SK-N-SH (cell line): ENCODE measurements around the gene PTPN23. TPM values are rescaled to one million over a fixed set of nuclear protein-coding genes. Genes with fewer than 3 reads are reported as not detected.

Experiments
- CTCF ChIA-PET: fragments of 300-600, 350-600 bp; formaldehyde crosslinking; extraction: SDS; loops from one replicate; lab custom pipeline; 2021; lab: Yijun Ruan, JAX
- POLR2A ChIA-PET: fragments of 350-600 bp; sonication (Branson Sonifier 250); formaldehyde crosslinking; extraction: SDS; loops from one replicate; lab custom pipeline; 2020; ENCODE audit warnings: antibody characterized with exemption, inconsistent platforms; lab: Yijun Ruan, JAX
- DNase-seq: peaks from one replicate; pipeline ENCODE4 v3.0.0; 2012
- H2AFZ ChIP-seq: fragments of 200-600 bp; sonication (generic); 2 replicates; pipeline ENCODE4 v1.8.1; 2016; ENCODE audit warnings: antibody characterized with exemption, mild to moderate bottlenecking, low read depth
- H3F3A ChIP-seq: fragments of 200-600 bp; sonication (generic); replicated peaks from 2 replicates; pipeline ENCODE3; 2016; ENCODE audit warnings: antibody characterized with exemption, mild to moderate bottlenecking; ENCODE audit not compliant: insufficient read depth
- H3K27ac ChIP-seq, 2 experiments: fragments of 200-500 bp in 1 of 2; fragments of 200-600 bp in 1 of 2; sonication (Bioruptor generic) in 1 of 2; sonication (generic), shearing (Covaris generic) in 1 of 2; 2 replicates each; pipeline versions ENCODE4 v1.5.1 to v1.6.1; 2014 to 2016; ENCODE audit warnings: low read depth in 2 of 2, inconsistent platforms in 1 of 2, low read length in 1 of 2, mild to moderate bottlenecking in 1 of 2, mixed read lengths in 1 of 2
- H3K27me3 ChIP-seq: fragments of 200-600 bp; sonication (generic), shearing (Covaris generic); 2 replicates; pipeline ENCODE4 v1.6.1; 2016; ENCODE audit warnings: mixed run types; ENCODE audit not compliant: insufficient read depth
- H3K36me3 ChIP-seq, 2 experiments: fragments of 200-500 bp in 1 of 2; fragments of 200-600 bp in 1 of 2; sonication (Bioruptor generic) in 1 of 2; sonication (generic) in 1 of 2; replicated peaks in 1 of 2; 2 replicates each; pipeline versions ENCODE3 to v1.5.1; 2014 to 2016; ENCODE audit warnings: low read length in 1 of 2, mild to moderate bottlenecking in 1 of 2; ENCODE audit not compliant: insufficient read depth in 2 of 2, control insufficient read depth in 1 of 2
- H3K4me1 ChIP-seq, 2 experiments: fragments of 200-500 bp in 1 of 2; fragments of 200-600 bp in 1 of 2; sonication (Bioruptor generic) in 1 of 2; sonication (generic), shearing (Covaris generic) in 1 of 2; 2 replicates each; pipeline versions ENCODE4 v1.5.1 to v1.6.1; 2014 to 2016; ENCODE audit warnings: low read depth in 1 of 2, low read length in 1 of 2, mixed run types in 1 of 2; ENCODE audit not compliant: insufficient read depth in 2 of 2, control insufficient read depth in 1 of 2
- H3K4me2 ChIP-seq: fragments of 200-600 bp; sonication (generic), shearing (Covaris generic); 2 replicates; pipeline ENCODE4 v1.6.1; 2017; ENCODE audit warnings: mixed run types
- H3K4me3 ChIP-seq, 2 experiments: fragments of 200-500 bp in 1 of 2; fragments of 200-600 bp in 1 of 2; sonication (Bioruptor generic) in 1 of 2; sonication (generic), shearing (Covaris generic) in 1 of 2; 2 replicates each; pipeline versions ENCODE4 v1.5.1 to v1.8.1; 2014 to 2016; ENCODE audit warnings: low read depth in 2 of 2, inconsistent platforms in 1 of 2, low read length in 1 of 2, mild to moderate bottlenecking in 1 of 2, mixed read lengths in 1 of 2, moderate library complexity in 1 of 2
- H3K79me2 ChIP-seq: fragments of 200-600 bp; sonication (generic); 2 replicates; pipeline ENCODE4 v1.8.1; 2017; ENCODE audit warnings: mild to moderate bottlenecking; ENCODE audit not compliant: insufficient read depth
- H3K9ac ChIP-seq: fragments of 200-600 bp; sonication (generic); 2 replicates; pipeline ENCODE4 v1.6.1; 2017; ENCODE audit warnings: mixed run types
- H3K9me2 ChIP-seq: fragments of 200-600 bp; sonication (generic); 2 replicates; pipeline ENCODE4 v1.6.1; 2017; ENCODE audit warnings: mixed run types
- H3K9me3 ChIP-seq: fragments of 200-600 bp; sonication (generic); 2 replicates; pipeline ENCODE4 v1.6.1; 2017; ENCODE audit warnings: mixed run types, mild to moderate bottlenecking, moderate library complexity
- H4K20me1 ChIP-seq: fragments of 200-600 bp; sonication (generic); 2 replicates; pipeline ENCODE4 v1.6.1; 2017; ENCODE audit warnings: mild to moderate bottlenecking, mixed run types; ENCODE audit not compliant: insufficient read depth
- CHD2 ChIP-seq: fragments of 150-350 bp; IDR thresholded peaks from 2 replicates; pipeline ENCODE4 v1.6.1; 2018; ENCODE audit warnings: low read length; ENCODE audit not compliant: partially characterized antibody
- EP300 ChIP-seq, 2 experiments: IDR thresholded peaks; 2 replicates each; pipeline versions ENCODE4 v1.4.0 to v1.6.1; 2012; ENCODE audit warnings: borderline replicate concordance in 1 of 2, low read depth in 1 of 2, low read length in 1 of 2
- FOXM1 ChIP-seq: IDR thresholded peaks from 2 replicates; pipeline ENCODE4 v1.4.0; 2012; ENCODE audit warnings: low read depth, mild to moderate bottlenecking
- GATA2 ChIP-seq: sonication (generic); formaldehyde crosslinking; IDR thresholded peaks from 2 replicates; pipeline ENCODE4 v1.5.0; 2020; ENCODE audit warnings: mild to moderate bottlenecking, missing genetic modification reagents
- IRF3 ChIP-seq: fragments of 150-350 bp; IDR thresholded peaks from 2 replicates; pipeline ENCODE4 v1.6.1; 2016; ENCODE audit warnings: mild to moderate bottlenecking, low read depth, low read length
- JUND ChIP-seq: IDR thresholded peaks from 2 replicates; pipeline ENCODE4 v1.4.0; 2012
- MEF2A ChIP-seq: IDR thresholded peaks from 2 replicates; pipeline ENCODE4 v1.4.0; 2012; ENCODE audit warnings: low read depth, borderline replicate concordance
- NRF1 ChIP-seq: IDR thresholded peaks from 2 replicates; pipeline ENCODE4 v1.6.1; 2012; ENCODE audit warnings: low read depth, mild to moderate bottlenecking, low read length
- RCOR1 ChIP-seq: fragments of 150-350 bp; IDR thresholded peaks from 2 replicates; pipeline ENCODE4 v1.6.1; 2017; ENCODE audit warnings: antibody characterized with exemption, low read length
- REST ChIP-seq: IDR thresholded peaks from 2 replicates; pipeline ENCODE4 v1.6.1; 2012; ENCODE audit warnings: mild to moderate bottlenecking, low read depth, low read length, moderate library complexity
- RFX5 ChIP-seq: IDR thresholded peaks from 2 replicates; pipeline ENCODE4 v1.6.1; 2012; ENCODE audit warnings: mild to moderate bottlenecking, improper control_type of control experiment, low read length
- RXRA ChIP-seq: IDR thresholded peaks from 2 replicates; pipeline ENCODE4 v1.4.0; 2012; ENCODE audit warnings: low read depth, mild to moderate bottlenecking, borderline replicate concordance
- SMC3 ChIP-seq: IDR thresholded peaks from 2 replicates; pipeline ENCODE4 v1.6.1; 2012; ENCODE audit warnings: low read depth, low read length, improper control_type of control experiment
- TCF12 ChIP-seq: IDR thresholded peaks from 2 replicates; pipeline ENCODE4 v1.4.0; 2012
- TEAD4 ChIP-seq: IDR thresholded peaks from 2 replicates; pipeline ENCODE4 v1.4.0; 2012; ENCODE audit warnings: mild to moderate bottlenecking, borderline replicate concordance; ENCODE audit not compliant: insufficient read depth
- YY1 ChIP-seq: IDR thresholded peaks from 2 replicates; pipeline ENCODE4 v1.4.0; 2012; ENCODE audit warnings: low read depth, mild to moderate bottlenecking
- ZBTB33 ChIP-seq: IDR thresholded peaks from 2 replicates; pipeline ENCODE4 v1.4.0; 2012; ENCODE audit warnings: low read depth, borderline replicate concordance
- WGBS: methylation state at CpG from one replicate; pipeline ENCODE4 v1.1.6; 2017; ENCODE audit warnings: low lambda C conversion rate; 5-methylcytosine and 5-hydroxymethylcytosine counted together
- polyA plus RNA-seq, 3 experiments: library from polyadenylated mRNA; depleted of rRNA; stranded (reverse); fragments of >200 nt; gene quantifications; 2 replicates each; pipeline ENCODE4 v1.2.3, GENCODE V29; 2012

PTPN23 gene
- polyA plus RNA-seq, 1 of the 3 experiments (the other 2 are of a cell fraction): 10.9 TPM

- Histone ChIP-seq H3K27me3 (no peaks in the 10 kb centered on the region), H3K36me3 (peaks cover 0 to 4% of the 10 kb centered on the region in 2 experiments), H3F3A (no peaks in the 10 kb centered on the region), H2AFZ (no peak overlapping the region), H3K27ac (no peak overlapping the region), H3K9ac (no peak overlapping the region), H3K4me1 (no peaks in the 10 kb centered on the region), H3K79me2 (peaks cover 87% of the 10 kb centered on the region), H4K20me1 (peaks cover 18% of the 10 kb centered on the region; the same call in 1 of the 2 replicates), H3K4me2 (no peak overlapping the region), H3K4me3 (no peak overlapping the region), H3K9me3 (no peaks in the 10 kb centered on the region), H3K9me2 (no peaks in the 10 kb centered on the region)
- DNase-seq: no peak
- ChIA-PET POLR2A (no interaction called here), CTCF (interaction anchor here (1.2 to 1.6 kb wide), 3 partner anchors 22 to 59 kb away, joined by 3 to 4 read pairs (median 3); no protein-coding TSS in a partner anchor)
- WGBS: 98% methylated on average over 3 of the region's 4 CpGs
- no peak for TF ChIP-seq YY1
- no peak for TF ChIP-seq REST
- no peak for TF ChIP-seq TEAD4
- TF ChIP-seq RFX5: no peak
- TF ChIP-seq GATA2 (CRISPR knock-in tag): no peak
- TF ChIP-seq CHD2: no peak
- TF ChIP-seq NRF1: no peak
- TF ChIP-seq IRF3: no peak
- no peak for TF ChIP-seq RCOR1
- TF ChIP-seq FOXM1: no peak
- no peak for TF ChIP-seq ZBTB33
- no peak for TF ChIP-seq EP300 (IDR thresholded peaks at IDR 0.05; ENCODE audit: borderline replicate concordance in 1 of 2, low read depth in 1 of 2, low read length in 1 of 2)
- TF ChIP-seq SMC3: no peak
- no peak for TF ChIP-seq RXRA
- TF ChIP-seq MEF2A: no peak
- no peak for TF ChIP-seq TCF12
- TF ChIP-seq JUND: no peak
These were observed 71.8 kb downstream of the PTPN23 start for GRCh38 chr3:47452453-47453215.
